ENCODE data around the gene FSCN2. TPM values are rescaled to one million over a fixed set of nuclear protein-coding genes. Genes with fewer than 3 reads are reported as not detected.

FSCN2 gene, protein sequence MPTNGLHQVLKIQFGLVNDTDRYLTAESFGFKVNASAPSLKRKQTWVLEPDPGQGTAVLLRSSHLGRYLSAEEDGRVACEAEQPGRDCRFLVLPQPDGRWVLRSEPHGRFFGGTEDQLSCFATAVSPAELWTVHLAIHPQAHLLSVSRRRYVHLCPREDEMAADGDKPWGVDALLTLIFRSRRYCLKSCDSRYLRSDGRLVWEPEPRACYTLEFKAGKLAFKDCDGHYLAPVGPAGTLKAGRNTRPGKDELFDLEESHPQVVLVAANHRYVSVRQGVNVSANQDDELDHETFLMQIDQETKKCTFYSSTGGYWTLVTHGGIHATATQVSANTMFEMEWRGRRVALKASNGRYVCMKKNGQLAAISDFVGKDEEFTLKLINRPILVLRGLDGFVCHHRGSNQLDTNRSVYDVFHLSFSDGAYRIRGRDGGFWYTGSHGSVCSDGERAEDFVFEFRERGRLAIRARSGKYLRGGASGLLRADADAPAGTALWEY
- total RNA-seq (2014; rRNA removed; shearing (Covaris generic)): 0.27 TPM in 1 of 2 replicates, not detected in the other

DNA sequence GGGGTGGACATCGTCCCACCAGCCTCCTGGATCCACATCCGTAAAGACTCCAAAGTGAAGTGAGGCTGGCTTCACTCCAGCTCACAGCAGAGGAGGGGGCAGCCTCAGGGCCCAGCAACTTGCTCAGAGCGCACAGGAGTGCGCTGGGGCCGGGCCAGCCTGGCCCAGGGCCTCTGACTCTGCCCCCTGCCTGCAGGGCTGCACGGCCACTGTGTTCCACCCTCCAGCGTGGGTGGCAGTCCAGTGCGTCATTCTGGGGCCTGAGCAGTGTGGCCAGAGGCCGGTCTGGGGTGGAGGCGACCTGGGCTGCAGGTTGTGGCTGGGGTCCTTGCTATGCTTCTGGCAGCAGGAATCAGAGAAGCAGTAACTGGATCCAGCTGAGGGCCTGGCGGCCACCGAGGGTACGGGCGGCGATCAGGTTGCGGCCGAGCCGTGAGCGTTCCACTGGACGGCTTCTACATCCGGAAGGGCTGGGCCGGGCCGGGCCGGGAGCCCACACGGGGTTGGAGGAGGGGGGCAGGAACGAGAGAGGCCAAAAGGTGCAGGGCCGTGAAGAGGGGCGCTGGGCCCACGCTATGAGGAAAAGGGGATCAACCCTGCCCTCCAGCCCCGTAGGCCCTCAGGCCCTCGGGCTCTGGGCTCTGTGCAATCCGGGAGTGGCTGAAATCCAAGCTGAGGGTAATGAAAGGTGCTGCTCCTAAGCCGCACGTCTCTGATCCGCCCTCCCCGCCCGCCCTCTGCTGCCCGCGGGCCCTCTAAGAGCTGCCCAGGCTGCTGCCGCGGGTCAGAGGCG lies at the start of gene FSCN2:
Gene FSCN2 (plus strand): TSS at position 787 of the 793 bp plus-strand sequence. CDS start 155 bp downstream, outside the sequence.
- no peak for DNase-seq (ENCODE audit: low spot score)

DNA sequence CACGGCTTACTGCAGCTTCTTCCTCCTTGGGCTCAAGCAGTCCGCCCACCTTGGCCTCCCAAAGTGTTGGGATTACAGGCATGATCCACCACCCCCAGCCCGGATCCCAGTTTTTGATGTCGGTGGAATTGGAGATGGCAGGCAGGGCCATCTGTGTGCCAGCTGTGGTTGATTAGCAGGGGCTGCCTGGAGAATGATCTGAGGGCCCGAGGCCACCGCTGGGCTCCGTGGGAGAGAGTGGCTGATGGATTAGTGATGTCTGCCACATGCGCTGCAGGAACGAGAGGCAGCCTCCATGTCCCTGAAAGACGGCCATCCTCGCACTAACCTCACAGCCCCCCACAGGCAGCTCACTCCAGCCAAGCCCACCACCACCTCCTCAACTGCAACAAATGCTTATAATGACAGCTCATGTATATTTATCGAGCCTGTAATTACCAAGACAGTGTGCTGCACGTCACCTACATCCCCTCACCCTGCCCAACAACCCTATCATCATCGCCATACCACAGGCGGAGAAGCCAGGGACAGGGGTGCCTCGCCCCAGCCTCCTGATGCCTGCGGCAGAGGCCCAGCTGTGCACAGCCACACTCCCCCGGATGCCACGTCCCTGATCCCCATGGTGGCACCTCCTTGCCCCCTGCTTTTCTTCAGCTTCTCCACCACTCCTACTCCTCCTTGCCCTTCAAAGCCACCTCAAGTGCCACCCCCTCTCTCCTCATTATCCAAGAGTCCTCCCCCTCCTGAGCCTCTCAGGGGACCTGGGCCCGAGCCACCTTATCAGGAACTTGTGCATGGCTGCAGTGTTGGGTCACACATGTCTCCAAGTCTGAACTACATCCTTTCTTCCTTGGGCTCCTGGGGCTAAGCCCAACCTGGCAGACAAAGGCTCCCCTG lies 48.8 kb upstream of the FSCN2 start:
- DNase-seq (ENCODE audit: low spot score): no peak

DNA sequence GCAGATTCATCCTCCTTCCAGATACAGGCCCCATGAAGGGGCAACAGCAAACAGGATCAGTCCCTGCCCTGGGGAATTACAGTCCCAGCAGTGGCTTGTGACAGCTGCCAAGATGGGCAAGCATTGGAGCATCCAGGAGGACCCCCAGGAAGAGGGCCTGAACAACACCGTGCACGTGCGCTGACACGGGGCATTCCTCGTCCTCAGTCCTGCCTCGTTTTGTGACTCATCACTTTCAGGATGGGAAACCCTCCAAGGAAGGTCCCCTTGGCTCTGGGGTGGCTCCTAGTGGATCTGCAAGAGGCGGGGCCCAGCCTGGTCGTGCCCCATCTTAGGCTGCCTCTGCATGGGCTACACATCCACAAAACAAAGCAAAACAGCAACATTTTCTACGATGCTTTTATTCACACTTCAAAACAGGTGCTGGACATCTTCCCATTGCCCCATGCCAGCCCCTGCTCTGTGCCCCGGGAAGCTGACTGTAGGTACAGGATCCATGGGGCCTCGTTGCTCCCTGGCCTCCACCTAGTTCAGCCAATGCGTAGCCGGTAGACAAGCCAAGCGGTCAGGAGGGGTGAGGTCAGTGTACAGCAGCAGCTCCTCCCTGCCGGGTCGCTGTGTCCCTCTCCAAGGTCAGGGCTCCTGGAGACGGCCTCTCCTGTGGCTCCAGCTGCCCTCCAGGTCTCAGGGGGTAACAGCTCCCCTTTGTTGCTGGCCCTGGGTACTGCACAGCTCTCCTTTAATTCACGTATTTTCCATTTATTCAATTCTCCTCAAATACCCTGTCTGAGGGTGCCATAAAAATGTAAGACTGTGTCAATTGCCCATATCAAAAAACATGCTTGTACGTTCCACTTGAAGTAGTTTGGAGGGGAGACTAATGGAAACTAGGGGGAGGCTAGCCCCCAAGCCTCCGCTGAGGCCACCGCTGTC lies 47.8 kb upstream of the FSCN2 start:
- peak; percentile 79 for DNase-seq (ENCODE audit: low spot score)

DNA sequence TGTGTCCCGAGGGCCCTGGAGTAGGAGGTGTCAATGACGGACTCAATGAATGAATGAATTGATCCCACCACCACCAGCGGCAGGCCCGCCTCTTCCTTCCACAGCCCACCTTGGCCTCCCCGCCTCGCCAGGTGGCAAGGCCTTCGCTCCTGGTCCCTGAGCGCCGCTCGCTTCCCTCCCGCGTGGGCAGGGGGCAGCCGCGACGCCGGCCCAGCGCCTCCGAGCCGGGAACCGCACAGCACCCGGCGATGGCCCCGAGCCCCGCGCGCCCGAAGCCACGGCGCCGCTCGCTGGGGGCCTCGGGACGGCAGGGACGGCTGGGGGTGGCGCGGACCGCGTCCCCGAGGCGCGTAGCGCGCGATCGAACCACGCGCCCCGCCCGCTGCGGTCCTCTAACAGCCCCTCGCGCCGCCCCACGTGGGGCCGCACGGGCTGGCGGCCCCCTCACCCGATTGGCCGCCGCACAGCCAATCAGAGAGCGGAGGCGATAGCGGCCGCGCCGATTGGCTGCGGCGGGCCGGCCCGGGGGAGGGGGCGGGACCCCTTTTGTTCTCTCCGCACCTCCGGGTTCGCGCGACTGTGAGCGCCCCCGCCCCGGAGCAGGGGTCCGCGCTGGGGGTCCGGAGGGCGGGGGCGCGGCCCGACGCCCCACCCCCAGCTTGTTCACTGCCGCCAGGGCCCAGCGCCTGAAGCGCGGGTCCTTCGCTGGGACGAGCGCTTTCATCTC lies 46.9 kb upstream of the FSCN2 start:
- no peak for DNase-seq (ENCODE audit: low spot score)

- no peak for DNase-seq (ENCODE audit: low spot score)
Observed at GRCh38 chr17:81481815-81482505, 46.2 kb upstream of the FSCN2 start.

DNA sequence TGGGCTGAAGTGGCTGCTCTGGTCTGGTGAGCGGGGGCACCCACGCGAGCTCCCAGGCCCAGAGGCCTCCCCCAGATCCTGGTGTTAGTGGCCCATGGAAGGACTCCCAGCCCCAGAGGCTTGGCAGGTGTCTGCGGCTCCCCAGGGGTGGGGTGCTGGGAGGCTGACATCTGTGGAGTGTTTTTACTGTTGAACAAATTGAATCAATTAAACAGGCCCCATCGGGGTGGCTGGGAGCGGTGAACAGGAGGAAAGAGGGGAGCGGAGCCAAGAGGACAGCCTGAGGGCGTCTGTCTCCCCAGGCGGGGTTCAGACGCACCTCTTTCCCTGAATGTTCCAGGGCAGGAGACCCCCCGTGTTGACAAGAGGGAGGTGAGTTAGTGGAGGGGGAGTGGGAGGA lies 45.5 kb upstream of the FSCN2 start:
- no peak for DNase-seq (ENCODE audit: low spot score)

DNA sequence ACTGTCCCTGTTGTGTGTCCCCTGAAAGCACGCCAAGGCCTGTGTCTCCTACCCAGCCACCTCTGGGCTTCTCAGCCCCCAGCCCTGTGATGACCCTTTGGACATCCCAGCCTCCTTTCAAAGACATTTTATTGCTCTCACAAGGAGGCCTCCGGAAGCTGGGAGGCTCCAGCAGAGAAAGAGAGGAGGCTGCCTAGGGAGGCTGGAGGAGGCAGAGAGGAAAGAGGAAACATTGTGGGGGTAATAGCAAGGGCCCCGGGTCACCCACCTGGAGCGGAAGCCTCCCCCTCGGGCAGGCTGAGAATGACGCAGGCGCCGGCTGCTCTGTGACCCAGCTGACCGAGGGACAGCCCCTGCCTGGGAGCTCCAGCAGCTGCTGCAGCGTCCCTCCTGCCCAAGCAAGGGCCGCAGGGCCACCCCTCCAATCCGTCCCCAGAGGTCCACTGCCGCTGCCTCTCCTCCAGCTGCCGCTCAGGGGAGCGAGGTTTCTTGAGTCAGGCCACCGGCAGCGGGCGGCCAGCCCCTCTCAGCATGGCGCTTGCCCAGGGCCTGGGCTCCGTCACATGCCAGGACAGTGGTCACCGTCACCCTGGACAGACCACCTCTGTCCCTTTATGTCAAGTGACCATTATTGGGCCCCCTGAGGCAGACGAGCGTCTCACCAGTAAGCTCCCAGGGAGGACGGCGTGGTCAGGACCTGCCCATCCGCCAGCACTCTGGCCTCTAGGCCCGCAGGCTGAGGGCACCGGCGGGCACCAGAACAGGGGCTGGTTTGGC lies 44.9 kb upstream of the FSCN2 start:
- DNase-seq (ENCODE audit: low spot score): no peak

- DNase-seq (ENCODE audit: low spot score): no peak
Observed at GRCh38 chr17:81483862-81484194, 44.3 kb upstream of the FSCN2 start.

GRCh38 chr17:81484195-81484979 lies 43.8 kb upstream of the FSCN2 start:
- DNase-seq (ENCODE audit: low spot score): peak; percentile 64

GRCh38 chr17:81486199-81486810 lies 41.9 kb upstream of the FSCN2 start:
- DNase-seq (ENCODE audit: low spot score): no peak

DNA sequence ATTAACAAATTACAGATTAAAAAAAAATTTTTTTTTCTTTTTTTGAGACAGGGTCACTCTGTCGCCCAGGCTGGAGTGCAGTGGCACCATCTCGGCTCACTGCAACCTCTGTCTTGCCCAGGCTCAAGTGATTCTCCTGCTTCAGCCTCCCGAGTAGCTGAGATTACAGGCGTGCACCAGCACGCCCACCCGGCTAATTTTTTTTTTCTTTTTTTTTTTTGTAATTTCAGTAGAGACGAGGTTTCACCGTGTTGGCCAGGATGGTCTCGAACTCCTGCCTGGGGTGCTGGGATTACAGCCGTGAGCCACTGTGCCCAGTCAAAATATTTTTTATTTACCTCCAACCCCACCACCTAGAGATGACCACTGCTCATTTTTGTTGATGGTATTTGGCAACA lies 41.1 kb upstream of the FSCN2 start:
- no peak for DNase-seq (ENCODE audit: low spot score)

DNA sequence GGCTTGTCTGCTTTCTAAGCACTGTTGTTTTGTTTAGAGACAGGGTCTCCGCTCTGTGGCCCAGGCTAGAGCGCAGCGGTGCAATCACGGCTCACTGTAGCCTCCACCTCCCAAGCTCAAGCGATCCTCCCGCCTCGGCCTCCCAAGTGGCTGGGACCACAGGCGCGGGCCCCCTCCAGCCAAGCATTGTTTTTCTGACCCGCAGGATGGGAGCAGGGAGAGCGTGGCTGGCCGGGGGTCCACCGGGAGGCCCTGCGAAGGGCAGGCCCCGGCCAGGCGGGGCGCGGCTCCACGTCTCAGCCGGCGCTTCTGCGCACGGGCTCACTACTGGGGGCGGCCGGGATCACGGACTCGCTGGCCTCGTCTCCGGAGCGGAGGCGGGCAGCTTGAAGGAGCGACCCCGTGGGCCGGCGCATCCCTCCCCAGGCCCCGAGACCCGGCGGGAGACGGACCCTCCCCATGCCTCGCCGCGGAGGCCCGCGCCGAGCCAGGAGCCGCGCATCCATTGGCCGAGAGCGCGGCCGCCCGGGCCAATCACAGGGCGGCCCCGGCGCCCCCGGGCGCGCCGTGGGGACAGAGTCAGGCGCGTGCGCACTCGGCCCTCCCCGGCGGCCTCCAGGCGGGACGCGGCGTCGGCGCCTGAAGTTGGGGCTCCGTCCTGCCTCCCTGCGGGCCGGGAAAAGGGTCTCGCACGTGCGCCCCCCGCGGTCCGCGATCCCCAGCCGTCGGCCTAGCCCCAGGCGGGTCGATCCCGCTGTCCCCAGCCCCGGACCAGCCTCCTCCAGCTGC lies 40.5 kb upstream of the FSCN2 start:
- DNase-seq (ENCODE audit: low spot score): no peak

DNA sequence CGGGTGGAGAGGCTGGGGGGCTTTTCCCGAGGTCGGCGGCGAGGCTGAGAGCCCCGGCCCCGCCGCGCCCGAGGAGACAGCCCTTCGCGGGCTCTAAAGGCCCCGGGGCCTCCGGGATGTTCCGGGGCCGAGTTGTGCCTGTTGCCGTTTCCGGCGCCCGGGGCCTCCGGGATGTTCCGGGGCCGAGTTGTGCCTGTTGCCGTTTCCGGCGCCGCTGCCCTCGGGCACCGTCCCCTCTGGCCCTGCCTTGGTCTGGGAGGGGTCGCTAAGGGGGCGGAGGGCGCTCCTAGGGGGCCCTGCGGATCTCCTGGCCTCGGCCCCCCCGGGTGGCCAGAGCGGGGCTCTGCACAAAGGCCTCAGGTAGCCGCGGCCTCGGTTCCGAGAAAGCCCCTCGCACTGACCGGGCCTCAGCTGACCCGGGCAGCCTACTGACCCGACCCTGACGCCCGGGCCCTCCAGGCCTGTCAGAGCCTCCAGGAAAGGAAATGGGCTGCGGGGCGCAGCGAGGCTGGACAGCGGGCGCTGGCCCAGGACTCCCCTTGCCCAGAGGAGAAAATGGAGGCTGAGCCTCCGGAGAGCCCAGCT lies 39.8 kb upstream of the FSCN2 start:
- DNase-seq (ENCODE audit: low spot score): no peak

DNA sequence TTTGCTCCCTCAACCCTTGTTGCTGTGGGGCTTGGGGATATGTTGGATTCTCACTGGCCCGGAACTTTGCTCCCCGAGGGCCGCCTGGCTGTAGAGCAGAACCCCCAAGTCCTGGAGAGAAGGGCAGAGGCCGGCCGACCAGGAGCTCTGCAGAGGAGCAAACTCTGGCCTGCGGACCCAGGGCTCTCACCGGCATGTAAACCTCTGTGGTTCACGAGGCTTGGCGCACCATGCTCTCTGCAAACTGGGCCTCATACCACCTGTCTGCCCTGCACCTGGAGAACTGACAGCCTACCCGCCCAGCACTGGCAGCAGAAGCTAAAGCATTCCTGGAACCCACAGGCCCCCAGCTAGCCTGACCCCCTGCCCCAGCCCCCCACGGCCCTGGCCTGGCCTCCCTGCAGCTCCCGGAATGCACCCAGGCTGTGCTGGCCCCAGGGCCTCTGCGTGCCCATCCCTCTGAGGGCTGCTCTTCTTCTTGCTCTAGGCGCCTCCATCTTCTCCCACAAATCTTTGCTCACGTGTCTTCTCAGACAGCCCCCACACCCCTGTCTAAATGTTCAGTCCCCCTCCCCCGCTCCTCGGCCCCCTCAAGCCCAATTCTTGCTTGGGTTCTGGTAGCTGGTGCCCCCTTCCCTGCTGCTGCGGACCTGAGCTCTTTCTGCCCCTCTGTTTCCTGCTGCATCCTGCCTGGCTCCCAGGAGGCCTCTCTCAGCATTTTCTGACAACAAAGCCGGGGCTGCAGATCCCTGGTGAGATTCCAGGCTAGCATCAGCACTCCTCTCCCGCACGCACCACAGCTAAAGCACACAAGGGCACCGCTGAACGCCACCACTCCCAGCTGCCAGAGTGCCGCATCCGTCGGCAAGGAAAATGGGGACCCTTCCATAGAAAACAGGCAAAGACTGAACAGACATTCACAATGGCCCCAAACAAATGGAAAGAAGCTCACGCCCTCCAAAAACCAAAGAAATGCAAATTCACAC lies 38.9 kb upstream of the FSCN2 start:
- DNase-seq (ENCODE audit: low spot score): no peak

Measured in H4 (cell line).